Stimulated activated effector memory CD8-positive, alpha-beta T cell treated with anti-CD3 and anti-CD28 coated beads, Interleukin-12 subunit alpha, Interleukin-12 subunit beta, amount 100 ng/mL, for 72 hours (primary cell): ENCODE data around the gene SH3D19.

Experiments
- ATAC-seq: fragments of 150-1000 bp; cut with Tn5 transposase; 2 replicates; pipeline ENCODE4 v1.10.0; 2021
- DNase-seq, 2 donors: peaks; one replicate each; pipeline ENCODE4 v3.0.0; 2021 to 2022; ENCODE audit warnings: low spot score in 2 of 2
- H3K27ac Mint-ChIP-seq: one replicate; pipeline ENCODE4 v1.8.0; 2022; ENCODE audit warnings: mild to moderate bottlenecking, mixed read lengths
- H3K36me3 Mint-ChIP-seq: one replicate; pipeline ENCODE4 v1.8.0; 2022; ENCODE audit warnings: mild to moderate bottlenecking, mixed read lengths
- H3K4me1 Mint-ChIP-seq: one replicate; pipeline ENCODE4 v1.8.0; 2022; ENCODE audit warnings: mixed read lengths
- H3K4me3 Mint-ChIP-seq: one replicate; pipeline ENCODE4 v1.8.0; 2022; ENCODE audit warnings: mild to moderate bottlenecking, mixed read lengths
- H3K9me3 Mint-ChIP-seq: one replicate; pipeline ENCODE4 v1.8.0; 2022; ENCODE audit warnings: mixed read lengths

SH3D19 gene

GRCh38 chr4:151206241-151207005, 119.0 kb downstream of the SH3D19 start:
- no peaks in the 10 kb centered on the region for H3K4me1 Mint-ChIP-seq
- H3K27ac Mint-ChIP-seq = no peak overlapping the region
- DNase-seq (no peak), ATAC-seq (no peak)
- H3K9me3 Mint-ChIP-seq = no peaks in the 10 kb centered on the region
- H3K4me3 Mint-ChIP-seq = no peak overlapping the region
- no peaks in the 10 kb centered on the region for H3K36me3 Mint-ChIP-seq

- no peaks in the 10 kb centered on the region for H3K9me3 Mint-ChIP-seq
- H3K36me3 Mint-ChIP-seq = no peaks in the 10 kb centered on the region
- H3K27ac Mint-ChIP-seq = no peak overlapping the region
- H3K4me3 Mint-ChIP-seq = no peak overlapping the region
- ATAC-seq (no peak), DNase-seq (no peak)
- H3K4me1 Mint-ChIP-seq = no peaks in the 10 kb centered on the region
Observed at GRCh38 chr4:151205722-151206121, 119.7 kb downstream of the SH3D19 start.

- ATAC-seq (no peak), DNase-seq (no peak)
- Mint-ChIP-seq H3K4me1 (no peaks in the 10 kb centered on the region), H3K4me3 (no peak overlapping the region), H3K27ac (no peak overlapping the region), H3K36me3 (no peaks in the 10 kb centered on the region), H3K9me3 (no peaks in the 10 kb centered on the region)
Observed at GRCh38 chr4:151204925-151205524, 120.4 kb downstream of the SH3D19 start.

- DNase-seq = no peak
Observed at GRCh38 chr4:151202851-151203455, 122.5 kb downstream of the SH3D19 start.

GRCh38 chr4:151202381-151202780, 123.0 kb downstream of the SH3D19 start:
- no peaks in the 10 kb centered on the region for H3K9me3 Mint-ChIP-seq
- DNase-seq (no peak), ATAC-seq (no peak)
- H3K27ac Mint-ChIP-seq = no peak overlapping the region
- no peak overlapping the region for H3K4me3 Mint-ChIP-seq
- H3K4me1 Mint-ChIP-seq = no peaks in the 10 kb centered on the region
- no peaks in the 10 kb centered on the region for H3K36me3 Mint-ChIP-seq

More at GRCh38 chr4:151202851-151203455, 122.5 kb downstream of the SH3D19 start:
- H3K9me3 Mint-ChIP-seq = no peaks in the 10 kb centered on the region
- H3K27ac Mint-ChIP-seq = no peak overlapping the region
- H3K4me3 Mint-ChIP-seq = no peak overlapping the region
- H3K4me1 Mint-ChIP-seq = no peaks in the 10 kb centered on the region
- no peak for ATAC-seq
- no peaks in the 10 kb centered on the region for H3K36me3 Mint-ChIP-seq

GRCh38 chr4:151199319-151200190, 125.8 kb downstream of the SH3D19 start:
- H3K4me3 Mint-ChIP-seq = no peak overlapping the region
- no peaks in the 10 kb centered on the region for H3K36me3 Mint-ChIP-seq
- no peaks in the 10 kb centered on the region for H3K4me1 Mint-ChIP-seq
- no peak overlapping the region for H3K27ac Mint-ChIP-seq
- no peaks in the 10 kb centered on the region for H3K9me3 Mint-ChIP-seq
- ATAC-seq = no peak
- no peak for DNase-seq

- no peak for DNase-seq
Observed at GRCh38 chr4:151198748-151199147, 126.7 kb downstream of the SH3D19 start.

GRCh38 chr4:151197247-151197646, 128.2 kb downstream of the SH3D19 start:
- Mint-ChIP-seq H3K36me3 (no peaks in the 10 kb centered on the region), H3K27ac (no peak overlapping the region), H3K9me3 (no peaks in the 10 kb centered on the region), H3K4me3 (no peak overlapping the region), H3K4me1 (no peaks in the 10 kb centered on the region)
- ATAC-seq (no peak), DNase-seq (no peak)

More at GRCh38 chr4:151198748-151199147, 126.7 kb downstream of the SH3D19 start:
- Mint-ChIP-seq H3K27ac (no peak overlapping the region), H3K9me3 (no peaks in the 10 kb centered on the region), H3K4me1 (no peaks in the 10 kb centered on the region), H3K4me3 (no peak overlapping the region), H3K36me3 (no peaks in the 10 kb centered on the region)
- no peak for ATAC-seq

- ATAC-seq = no peak
- Mint-ChIP-seq H3K36me3 (no peaks in the 10 kb centered on the region), H3K4me1 (no peaks in the 10 kb centered on the region), H3K4me3 (no peak overlapping the region), H3K27ac (no peak overlapping the region), H3K9me3 (no peaks in the 10 kb centered on the region)
- no peak for DNase-seq
Observed at GRCh38 chr4:151195801-151196200, 129.6 kb downstream of the SH3D19 start.

GRCh38 chr4:151193414-151193813, 132.0 kb downstream of the SH3D19 start:
- Mint-ChIP-seq H3K36me3 (no peaks in the 10 kb centered on the region), H3K4me3 (no peak overlapping the region), H3K9me3 (no peaks in the 10 kb centered on the region), H3K27ac (no peak overlapping the region), H3K4me1 (no peaks in the 10 kb centered on the region)
- DNase-seq = no peak
- ATAC-seq = no peak

- H3K27ac Mint-ChIP-seq = no peak overlapping the region
- no peaks in the 10 kb centered on the region for H3K4me1 Mint-ChIP-seq
- DNase-seq (no peak), ATAC-seq (no peak)
- H3K4me3 Mint-ChIP-seq = no peak overlapping the region
- H3K36me3 Mint-ChIP-seq = no peaks in the 10 kb centered on the region
- no peaks in the 10 kb centered on the region for H3K9me3 Mint-ChIP-seq
Observed at GRCh38 chr4:151192556-151193235, 132.7 kb downstream of the SH3D19 start.

- no peak overlapping the region for H3K27ac Mint-ChIP-seq
- no peak for ATAC-seq
- no peaks in the 10 kb centered on the region for H3K4me1 Mint-ChIP-seq
- no peak overlapping the region for H3K4me3 Mint-ChIP-seq
- no peaks in the 10 kb centered on the region for H3K36me3 Mint-ChIP-seq
- DNase-seq = no peak
- no peaks in the 10 kb centered on the region for H3K9me3 Mint-ChIP-seq
Observed at GRCh38 chr4:151184523-151185458, 140.6 kb downstream of the SH3D19 start.

GRCh38 chr4:151182455-151182996, 142.9 kb downstream of the SH3D19 start:
- ATAC-seq = no peak
- H3K9me3 Mint-ChIP-seq = no peaks in the 10 kb centered on the region
- H3K4me1 Mint-ChIP-seq = no peaks in the 10 kb centered on the region
- no peak overlapping the region for H3K4me3 Mint-ChIP-seq
- no peaks in the 10 kb centered on the region for H3K36me3 Mint-ChIP-seq
- DNase-seq = no peak
- H3K27ac Mint-ChIP-seq = no peak overlapping the region

GRCh38 chr4:151176685-151177084, 148.7 kb downstream of the SH3D19 start:
- Mint-ChIP-seq H3K4me3 (no peak overlapping the region), H3K36me3 (no peaks in the 10 kb centered on the region), H3K9me3 (no peaks in the 10 kb centered on the region), H3K27ac (no peak overlapping the region), H3K4me1 (no peaks in the 10 kb centered on the region)
- no peak for DNase-seq
- no peak for ATAC-seq
